Measurements from ENCODE around the gene SCAMP5.

SCAMP5 gene

GRCh38 chr15:74978077-74978476, 17.3 kb upstream of the SCAMP5 start:
- Histone ChIP-seq H2AFZ (ENCODE audit: low read length) (no peak overlapping the region), H3K4me2 (ENCODE audit: low read depth, low read length) (no peak overlapping the region), H3K36me3 (replicated peaks; ENCODE audit: insufficient read depth, low read length) (no peaks in the 10 kb centered on the region)

GRCh38 chr15:74978503-74978902, 16.9 kb upstream of the SCAMP5 start:
- H3F3A ChIP-seq (ENCODE audit: insufficient read depth, low read length) = peaks cover under 1% of the 10 kb centered on the region
- no peaks in the 10 kb centered on the region for H3K79me2 ChIP-seq (ENCODE audit: low read length)
- no peaks in the 10 kb centered on the region for H3K27me3 ChIP-seq (replicated peaks; ENCODE audit: insufficient read depth, low read length)
- no peak for DNase-seq
- no peak overlapping the region for H3K4me3 ChIP-seq (ENCODE audit: low read length)
- H3K4me1 ChIP-seq (ENCODE audit: low read length) = peaks cover 1% of the 10 kb centered on the region
- H3K27ac ChIP-seq (ENCODE audit: low read length) = no peak overlapping the region
- TF ChIP-seq CTCF (IDR thresholded peaks at IDR 0.05; ENCODE audit: low read length) = no peak
- TF ChIP-seq EZH2 (optimal IDR thresholded peaks at IDR 0.05; ENCODE audit: low read depth, low read length) = no peak
- TF ChIP-seq EZH2phosphoT487 (IDR thresholded peaks at IDR 0.05; ENCODE audit: low read length) = no peak
- no peak overlapping the region for H2AFZ ChIP-seq (ENCODE audit: low read length)
- no peaks in the 10 kb centered on the region for H3K9me2 ChIP-seq (replicated peaks; ENCODE audit: insufficient read depth, low read length)
- no peak overlapping the region for H3K4me2 ChIP-seq (ENCODE audit: low read depth, low read length)
- no peaks in the 10 kb centered on the region for H3K9me3 ChIP-seq (replicated peaks; ENCODE audit: insufficient read depth, low read length)
- H3K9ac ChIP-seq (ENCODE audit: low read length) = no peak overlapping the region
- H3K36me3 ChIP-seq (replicated peaks; ENCODE audit: insufficient read depth, low read length) = no peaks in the 10 kb centered on the region
- no peaks in the 10 kb centered on the region for H4K20me1 ChIP-seq (ENCODE audit: insufficient read depth, low read length)

More at GRCh38 chr15:74978077-74978476, 17.3 kb upstream of the SCAMP5 start:
- H4K20me1 ChIP-seq (ENCODE audit: insufficient read depth, low read length) = no peaks in the 10 kb centered on the region
- H3K9me2 ChIP-seq (replicated peaks; ENCODE audit: insufficient read depth, low read length) = no peaks in the 10 kb centered on the region
- no peak overlapping the region for H3K27ac ChIP-seq (ENCODE audit: low read length)
- no peaks in the 10 kb centered on the region for H3K9me3 ChIP-seq (replicated peaks; ENCODE audit: insufficient read depth, low read length)
- H3K4me3 ChIP-seq (ENCODE audit: low read length) = no peak overlapping the region
- H3F3A ChIP-seq (ENCODE audit: insufficient read depth, low read length) = no peaks in the 10 kb centered on the region
- DNase-seq = no peak
- H3K4me1 ChIP-seq (ENCODE audit: low read length) = no peaks in the 10 kb centered on the region
- TF ChIP-seq EZH2phosphoT487 (IDR thresholded peaks at IDR 0.05; ENCODE audit: low read length) (no peak), EZH2 (optimal IDR thresholded peaks at IDR 0.05; ENCODE audit: low read depth, low read length) (no peak), CTCF (IDR thresholded peaks at IDR 0.05; ENCODE audit: low read length) (no peak)
- no peak overlapping the region for H3K9ac ChIP-seq (ENCODE audit: low read length)
- no peaks in the 10 kb centered on the region for H3K79me2 ChIP-seq (ENCODE audit: low read length)
- H3K27me3 ChIP-seq (replicated peaks; ENCODE audit: insufficient read depth, low read length) = no peaks in the 10 kb centered on the region

- no peaks in the 10 kb centered on the region for H3K27me3 ChIP-seq (replicated peaks; ENCODE audit: insufficient read depth, low read length)
- H3K9me2 ChIP-seq (replicated peaks; ENCODE audit: insufficient read depth, low read length) = no peaks in the 10 kb centered on the region
- H3K79me2 ChIP-seq (ENCODE audit: low read length) = no peaks in the 10 kb centered on the region
- H4K20me1 ChIP-seq (ENCODE audit: insufficient read depth, low read length) = no peaks in the 10 kb centered on the region
- TF ChIP-seq EZH2 (optimal IDR thresholded peaks at IDR 0.05; ENCODE audit: low read depth, low read length) (no peak), EZH2phosphoT487 (IDR thresholded peaks at IDR 0.05; ENCODE audit: low read length) (no peak), CTCF (IDR thresholded peaks at IDR 0.05; ENCODE audit: low read length) (no peak)
- H3K27ac ChIP-seq (ENCODE audit: low read length) = no peak overlapping the region
- H2AFZ ChIP-seq (ENCODE audit: low read length) = no peak overlapping the region
- peaks cover 9% of the 10 kb centered on the region for H3K4me1 ChIP-seq (ENCODE audit: low read length)
- DNase-seq = no peak
- H3K9me3 ChIP-seq (replicated peaks; ENCODE audit: insufficient read depth, low read length) = no peaks in the 10 kb centered on the region
- no peaks in the 10 kb centered on the region for H3K36me3 ChIP-seq (replicated peaks; ENCODE audit: insufficient read depth, low read length)
- no peak overlapping the region for H3K9ac ChIP-seq (ENCODE audit: low read length)
- no peak overlapping the region for H3K4me3 ChIP-seq (ENCODE audit: low read length)
- no peak overlapping the region for H3K4me2 ChIP-seq (ENCODE audit: low read depth, low read length)
- peaks cover 8% of the 10 kb centered on the region for H3F3A ChIP-seq (ENCODE audit: insufficient read depth, low read length)
Measured at GRCh38 chr15:74982183-74982582, 13.2 kb upstream of the SCAMP5 start.
